KBM-7 (cell line): ENCODE results near the gene CARD10.
"Not testable (repeated sequence)": the region's sequence is repeated elsewhere in the genome, so short reads cannot be mapped to it uniquely, and the experiment has no call there.

Experiments used
- DNase-seq: peaks from one replicate; pipeline ENCODE4 v3.0.0-alpha.2; 2015
- in situ Hi-C: fragments of 300-500 bp; cut with MboI; formaldehyde crosslinking; loops from 2 replicates; pipeline ENCODE4 v1.14.3; 2020; ENCODE audit warnings: low sequenced_read_pairs, low pct_unique_long_range_greater_than_20kb, mixed read lengths

Gene CARD10

DNA sequence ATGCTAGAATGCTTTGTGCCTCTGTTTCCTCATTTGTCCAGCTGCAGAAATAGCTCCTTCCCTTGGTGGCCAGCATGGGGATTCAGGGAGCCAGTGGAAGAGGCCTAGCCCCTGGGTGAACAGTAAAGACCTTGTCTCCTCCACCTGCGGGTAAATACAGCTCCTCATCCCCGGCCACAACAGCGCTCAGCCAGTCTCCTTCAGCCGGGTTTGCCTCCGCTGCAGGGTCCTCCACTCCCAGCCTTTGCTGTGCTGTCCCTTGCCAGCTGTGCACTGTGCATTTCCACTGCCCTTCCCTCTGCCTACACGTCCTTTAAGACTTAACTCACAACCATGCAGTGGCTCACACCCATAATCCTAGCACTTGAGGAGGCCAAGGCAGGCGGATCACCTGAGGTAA is 39.6 kb upstream of the CARD10 start:
- DNase-seq = no peak
- in situ Hi-C loops = no loop called here

DNA sequence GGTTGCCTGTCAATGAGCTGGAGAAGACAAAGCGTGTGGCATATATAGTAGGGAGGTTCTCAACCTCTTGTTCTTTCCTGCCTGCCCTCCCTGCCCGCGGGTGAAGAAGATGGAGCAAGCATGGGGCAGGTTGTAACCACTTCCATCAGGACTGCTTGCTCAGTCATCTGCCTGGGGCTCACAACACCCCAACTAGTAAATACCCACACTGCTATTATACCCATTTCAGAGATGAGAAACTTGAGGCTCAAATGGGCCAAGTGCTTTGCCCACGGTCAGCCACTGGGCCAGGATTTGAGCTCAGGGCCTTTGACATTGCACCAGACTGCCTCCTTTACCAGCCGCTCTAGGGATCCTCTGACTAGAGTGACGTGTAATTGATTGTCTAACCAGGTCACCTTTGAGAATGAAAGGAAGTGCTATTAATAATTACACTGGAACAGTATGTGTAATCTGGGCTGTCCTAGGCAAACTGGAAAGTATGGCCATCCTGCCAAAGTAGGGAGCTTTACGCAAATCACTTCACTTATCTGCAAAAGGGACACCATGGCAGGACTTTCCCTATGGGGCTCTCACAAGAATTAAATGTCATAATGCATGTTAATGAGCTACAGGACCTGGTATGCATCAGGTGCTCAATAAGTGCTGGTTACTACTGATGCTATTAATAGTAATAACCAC is 38.2 kb upstream of the CARD10 start:
- DNase-seq = no peak

GRCh38 chr22:37556710-37557109 is 37.5 kb upstream of the CARD10 start:
- in situ Hi-C loops = no loop called here
- DNase-seq = no peak

More for the DNA sequence above, 38.2 kb upstream of the CARD10 start:
- in situ Hi-C loops = no loop called here

- DNase-seq = no peak
- in situ Hi-C loops = no loop called here
Observed at GRCh38 chr22:37555029-37555428, 35.8 kb upstream of the CARD10 start.

GRCh38 chr22:37553725-37554124 is 34.5 kb upstream of the CARD10 start:
- DNase-seq = no peak
- in situ Hi-C loops = no loop called here

DNA sequence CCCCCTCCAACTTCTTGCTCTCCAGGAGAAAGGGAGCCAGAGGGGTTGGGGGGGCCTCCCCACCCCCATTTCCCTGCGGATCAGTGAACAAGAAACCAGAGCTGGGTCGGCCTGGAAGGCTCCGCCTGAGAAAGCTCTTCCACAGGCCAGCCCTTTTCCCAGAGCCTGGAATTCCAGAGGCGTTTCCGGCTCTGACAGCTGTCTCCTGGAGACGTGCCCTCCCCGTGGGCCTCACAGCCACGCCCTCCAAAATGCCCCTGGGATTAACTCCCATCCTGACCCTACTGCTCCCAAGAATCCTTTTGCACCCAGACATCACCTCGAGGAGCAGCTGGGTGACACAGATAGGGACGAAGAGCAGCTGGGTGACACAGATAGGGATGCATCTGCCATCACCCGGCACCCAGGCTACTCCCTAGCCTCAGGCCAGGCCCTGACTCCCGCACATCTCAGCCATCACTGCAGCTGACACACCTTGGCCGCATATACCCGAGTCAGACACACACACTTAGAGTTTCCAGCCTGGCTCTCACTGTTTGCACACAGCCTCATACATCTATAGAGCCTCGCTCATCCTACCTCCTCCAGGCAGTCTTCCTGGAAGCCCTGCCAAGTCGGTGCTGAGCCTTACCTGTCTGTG is 33.4 kb upstream of the CARD10 start:
- no peak for DNase-seq
- in situ Hi-C loops = no loop called here

DNA sequence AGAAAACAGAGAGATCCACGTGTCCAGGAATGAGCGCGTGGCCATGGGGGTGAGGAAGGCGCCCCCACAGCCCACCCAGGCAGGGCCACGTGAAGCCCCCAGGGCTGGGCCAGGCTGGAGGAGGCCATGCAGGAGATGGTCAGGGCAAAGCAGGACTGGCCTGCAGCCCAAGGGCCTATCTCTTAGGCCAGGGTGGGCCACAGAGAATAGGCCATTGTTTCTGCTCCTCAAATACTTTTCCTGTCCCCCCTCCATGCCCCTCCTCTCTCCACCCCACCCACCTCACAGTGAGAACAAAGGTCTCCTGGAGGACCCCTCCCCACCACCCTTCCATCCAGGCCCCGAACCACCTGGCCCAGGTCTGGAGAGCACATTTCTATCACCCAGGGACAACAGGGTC is 32.8 kb upstream of the CARD10 start:
- in situ Hi-C loops = no loop called here
- no peak for DNase-seq

DNA sequence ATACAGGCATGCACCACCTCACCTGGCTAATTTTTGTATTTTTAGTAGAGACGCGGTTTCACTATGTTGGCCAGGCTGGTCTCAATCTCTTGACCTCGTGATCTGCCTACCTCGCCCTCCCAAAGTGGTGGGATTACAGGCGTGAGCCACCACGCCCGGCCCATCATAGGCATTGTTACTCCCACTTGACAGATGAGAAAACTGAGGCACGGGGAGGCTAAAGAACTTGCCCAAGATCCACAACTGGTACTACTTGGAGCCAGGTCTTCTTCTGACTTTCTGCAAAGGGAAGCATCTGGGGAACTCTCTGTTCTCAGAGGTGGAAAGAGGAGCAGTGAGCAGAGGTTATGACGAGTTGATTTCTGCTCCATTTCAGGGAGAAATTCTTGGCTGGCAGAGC is 31.7 kb upstream of the CARD10 start:
- DNase-seq, in situ Hi-C loops: not testable (repeated sequence)

GRCh38 chr22:37549704-37550059 is 30.5 kb upstream of the CARD10 start:
- in situ Hi-C loops = no loop called here
- DNase-seq = no peak

DNA sequence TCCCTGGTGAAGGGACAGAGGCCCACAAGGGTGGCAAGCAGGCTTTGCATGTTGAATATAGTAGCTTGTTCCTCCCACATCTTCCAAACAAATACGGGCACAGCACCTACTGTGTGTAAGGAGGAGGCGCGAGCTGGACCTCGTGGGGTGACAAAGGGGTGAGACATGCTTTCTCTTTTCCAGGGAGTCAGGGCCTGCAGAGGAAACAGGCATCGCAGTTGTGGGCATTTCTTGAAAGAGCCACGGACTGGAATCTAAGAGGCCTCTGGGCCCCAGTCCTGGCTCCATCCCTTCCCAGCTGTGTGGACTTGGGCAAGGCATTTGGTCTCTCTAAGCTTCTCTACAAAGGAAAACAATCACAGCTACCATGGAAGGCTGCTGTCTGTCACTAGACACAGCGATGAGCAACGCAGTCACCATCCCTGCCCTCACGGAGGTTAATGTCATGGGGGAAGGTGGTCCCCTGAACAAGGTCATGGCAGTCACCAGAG is 28.1 kb upstream of the CARD10 start:
- in situ Hi-C loops = no loop called here
- no peak for DNase-seq

- in situ Hi-C loops = no loop called here
- DNase-seq = no peak
Observed at GRCh38 chr22:37546437-37547250, 27.4 kb upstream of the CARD10 start.

GRCh38 chr22:37545703-37546436 is 26.7 kb upstream of the CARD10 start:
- in situ Hi-C loops = no loop called here
- no peak for DNase-seq

GRCh38 chr22:37544955-37545702 is 25.9 kb upstream of the CARD10 start:
- in situ Hi-C loops = no loop called here
- DNase-seq = peak; percentile 64

- DNase-seq = no peak
- in situ Hi-C loops = no loop called here
Observed at GRCh38 chr22:37542959-37543358, 23.7 kb upstream of the CARD10 start.

DNA sequence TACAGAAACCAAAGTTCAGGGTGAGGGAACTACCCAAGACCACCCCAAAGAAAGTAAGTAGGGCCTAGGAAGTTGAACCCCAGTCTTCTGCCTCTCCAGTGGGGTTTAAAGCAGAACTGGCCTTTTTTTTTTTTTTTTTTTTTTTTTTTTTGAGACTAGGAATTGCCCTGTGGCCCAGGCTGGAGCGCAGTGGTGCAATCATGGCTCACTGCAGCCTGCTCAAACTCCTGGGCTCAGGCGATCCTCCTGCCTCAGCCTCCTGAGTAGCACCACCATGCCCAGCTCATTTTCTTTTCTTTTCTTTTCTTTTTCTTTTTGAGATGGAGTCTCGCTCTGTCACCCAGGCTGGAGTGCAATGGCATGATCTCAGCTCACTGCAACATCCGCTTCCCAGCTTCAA is 23.2 kb upstream of the CARD10 start:
- DNase-seq, in situ Hi-C loops: not testable (repeated sequence)

DNA sequence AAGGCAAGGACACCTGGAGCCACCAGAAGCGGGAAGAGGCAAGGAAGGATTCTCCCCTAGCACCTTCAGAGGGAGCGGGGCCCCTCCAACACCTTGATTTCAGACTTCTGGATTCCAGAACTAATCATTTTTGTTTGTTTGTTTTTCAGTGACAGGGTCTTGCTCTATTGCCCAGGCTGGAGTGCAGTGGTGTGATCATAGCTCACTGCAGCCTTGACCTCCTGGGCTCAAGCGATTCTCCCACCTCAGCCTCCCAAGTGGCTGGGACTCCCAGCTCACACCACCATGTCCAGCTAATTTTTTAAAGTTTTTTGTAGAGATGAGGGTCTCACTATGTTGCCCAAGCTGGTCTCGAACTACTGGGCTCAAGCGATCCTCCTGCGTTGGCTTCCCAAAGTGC is 20.6 kb upstream of the CARD10 start:
- DNase-seq, in situ Hi-C loops: not testable (repeated sequence)

- in situ Hi-C loops = no loop called here
- DNase-seq = peak; percentile 93
Observed at GRCh38 chr22:37538590-37539357, 19.6 kb upstream of the CARD10 start.

GRCh38 chr22:37535159-37535558 is 15.9 kb upstream of the CARD10 start:
- DNase-seq = no peak
- in situ Hi-C loops = no loop called here
